Measurements from ENCODE around the gene CSTB.

- TF ChIP-seq CTCF (IDR thresholded peaks at IDR 0.05) = no peak
- TF ChIP-seq EZH2 (IDR thresholded peaks at IDR 0.05; ENCODE audit: borderline replicate concordance, insufficient read depth, low read depth, low read length, poor library complexity, severe bottlenecking) = no peak
Observed at GRCh38 chr21:43819511-43820405, 43.6 kb upstream of the CSTB start.

Measured in B cell (primary cell).